HepG2 (cell line): ENCODE measurements around the gene PRB3.

Source experiments
- CHD2 ChIP-seq: IDR thresholded peaks from 2 replicates; pipeline ENCODE4 v1.6.1; 2011; ENCODE audit warnings: low read depth, low read length, improper control_type of control experiment
- CHD4 ChIP-seq: fragments of 200-600 bp; sonication (generic); IDR thresholded peaks from 2 replicates; pipeline ENCODE4 v1.7.0; 2017; ENCODE audit warnings: mild to moderate bottlenecking, low read length, borderline replicate concordance
- EED ChIP-seq: sonication (generic); formaldehyde crosslinking; IDR thresholded peaks from 2 replicates; pipeline ENCODE4 v1.5.0; 2020; ENCODE audit warnings: mild to moderate bottlenecking, missing genetic modification reagents
- FOXK2 ChIP-seq: fragments of 450-650 bp; IDR thresholded peaks from 2 replicates; pipeline ENCODE4 v1.6.1; 2016
- FOXP1 ChIP-seq, 2 experiments: fragments of 450-650 bp in 1 of 2; IDR thresholded peaks; 2 replicates each; pipeline ENCODE4 v1.6.1; 2017 to 2018; ENCODE audit warnings: antibody characterized with exemption in 1 of 2
- IRF2 ChIP-seq: IDR thresholded peaks from 2 replicates; pipeline ENCODE4 v1.6.1; 2018; ENCODE audit warnings: missing genetic modification reagents, missing compliant biosample characterization
- POLR2A ChIP-seq, 2 experiments: IDR thresholded peaks; 2 replicates each; pipeline ENCODE4 v1.6.1; 2011; ENCODE audit warnings: low read depth in 2 of 2, low read length in 2 of 2, mild to moderate bottlenecking in 1 of 2, moderate library complexity in 1 of 2; ENCODE audit not compliant: insufficient read depth in 1 of 2
- POLR2AphosphoS5 ChIP-seq: IDR thresholded peaks from 2 replicates; pipeline ENCODE4 v1.6.1; 2012; ENCODE audit warnings: low read depth, low read length
- REPIN1 ChIP-seq: sonication (generic); formaldehyde crosslinking; IDR thresholded peaks from 2 replicates; pipeline ENCODE4 v1.8.0; 2022; ENCODE audit warnings: missing genetic modification reagents, low read depth, mild to moderate bottlenecking, borderline replicate concordance
- ZNF232 ChIP-seq: sonication (generic); formaldehyde crosslinking; IDR thresholded peaks from 2 replicates; pipeline ENCODE4 v1.4.0; 2020; ENCODE audit warnings: missing genetic modification reagents, borderline replicate concordance
- TF ChIP-seq, protein P1 (sequence below): sonication (generic); formaldehyde crosslinking; conservative IDR thresholded peaks from 2 replicates; pipeline ENCODE4 v1.4.0; 2020; ENCODE audit warnings: missing genetic modification reagents
- TF ChIP-seq, protein P2 (sequence below): sonication (generic); formaldehyde crosslinking; IDR thresholded peaks from 2 replicates; pipeline ENCODE4 v1.5.0; 2020; ENCODE audit warnings: mild to moderate bottlenecking, missing genetic modification reagents, moderate library complexity

DNA sequence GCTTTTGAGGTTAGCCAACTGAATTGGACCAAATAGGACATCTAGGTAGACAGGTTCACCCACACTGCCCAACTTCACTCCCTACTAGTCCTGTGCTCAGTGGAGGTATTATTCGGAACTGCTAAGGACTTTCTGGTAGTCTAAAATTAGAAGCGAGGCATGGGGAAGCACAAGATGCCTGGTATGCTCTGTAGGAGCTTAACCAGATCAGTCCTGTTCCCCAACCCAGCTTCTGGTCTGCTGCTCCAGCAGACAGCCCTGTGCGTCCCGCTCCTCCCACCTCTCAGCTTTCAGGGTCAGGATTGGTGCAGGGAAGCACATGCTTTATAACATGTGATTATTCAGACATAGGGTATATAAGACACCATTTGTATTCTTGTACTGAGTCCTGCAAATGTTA, 31.2 kb downstream of the PRB3 start:
- TF ChIP-seq EED (CRISPR knock-in tag) = no peak
- no peak for TF ChIP-seq POLR2A (IDR thresholded peaks at IDR 0.05; ENCODE audit: insufficient read depth in 1 of 2, low read depth in 2 of 2, low read length in 2 of 2)
- TF ChIP-seq CHD4 = no peak
- no peak for TF ChIP-seq FOXP1 (IDR thresholded peaks at IDR 0.05)
- no peak for TF ChIP-seq FOXP1 (CRISPR knock-in tag; IDR thresholded peaks at IDR 0.05)
- TF ChIP-seq REPIN1 (CRISPR knock-in tag) = no peak
- no peak for TF ChIP-seq CHD2
- TF ChIP-seq, protein P1, sequence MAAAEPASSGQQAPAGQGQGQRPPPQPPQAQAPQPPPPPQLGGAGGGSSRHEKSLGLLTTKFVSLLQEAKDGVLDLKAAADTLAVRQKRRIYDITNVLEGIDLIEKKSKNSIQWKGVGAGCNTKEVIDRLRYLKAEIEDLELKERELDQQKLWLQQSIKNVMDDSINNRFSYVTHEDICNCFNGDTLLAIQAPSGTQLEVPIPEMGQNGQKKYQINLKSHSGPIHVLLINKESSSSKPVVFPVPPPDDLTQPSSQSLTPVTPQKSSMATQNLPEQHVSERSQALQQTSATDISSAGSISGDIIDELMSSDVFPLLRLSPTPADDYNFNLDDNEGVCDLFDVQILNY (CRISPR knock-in tag) = no peak
- no peak for TF ChIP-seq ZNF232
- TF ChIP-seq, protein P2, sequence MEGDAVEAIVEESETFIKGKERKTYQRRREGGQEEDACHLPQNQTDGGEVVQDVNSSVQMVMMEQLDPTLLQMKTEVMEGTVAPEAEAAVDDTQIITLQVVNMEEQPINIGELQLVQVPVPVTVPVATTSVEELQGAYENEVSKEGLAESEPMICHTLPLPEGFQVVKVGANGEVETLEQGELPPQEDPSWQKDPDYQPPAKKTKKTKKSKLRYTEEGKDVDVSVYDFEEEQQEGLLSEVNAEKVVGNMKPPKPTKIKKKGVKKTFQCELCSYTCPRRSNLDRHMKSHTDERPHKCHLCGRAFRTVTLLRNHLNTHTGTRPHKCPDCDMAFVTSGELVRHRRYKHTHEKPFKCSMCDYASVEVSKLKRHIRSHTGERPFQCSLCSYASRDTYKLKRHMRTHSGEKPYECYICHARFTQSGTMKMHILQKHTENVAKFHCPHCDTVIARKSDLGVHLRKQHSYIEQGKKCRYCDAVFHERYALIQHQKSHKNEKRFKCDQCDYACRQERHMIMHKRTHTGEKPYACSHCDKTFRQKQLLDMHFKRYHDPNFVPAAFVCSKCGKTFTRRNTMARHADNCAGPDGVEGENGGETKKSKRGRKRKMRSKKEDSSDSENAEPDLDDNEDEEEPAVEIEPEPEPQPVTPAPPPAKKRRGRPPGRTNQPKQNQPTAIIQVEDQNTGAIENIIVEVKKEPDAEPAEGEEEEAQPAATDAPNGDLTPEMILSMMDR (CRISPR knock-in tag) = no peak
- no peak for TF ChIP-seq IRF2 (CRISPR knock-in tag)
- no peak for TF ChIP-seq FOXK2
- no peak for TF ChIP-seq POLR2AphosphoS5
